Measurements from ENCODE around the gene NUDT17.

DNA sequence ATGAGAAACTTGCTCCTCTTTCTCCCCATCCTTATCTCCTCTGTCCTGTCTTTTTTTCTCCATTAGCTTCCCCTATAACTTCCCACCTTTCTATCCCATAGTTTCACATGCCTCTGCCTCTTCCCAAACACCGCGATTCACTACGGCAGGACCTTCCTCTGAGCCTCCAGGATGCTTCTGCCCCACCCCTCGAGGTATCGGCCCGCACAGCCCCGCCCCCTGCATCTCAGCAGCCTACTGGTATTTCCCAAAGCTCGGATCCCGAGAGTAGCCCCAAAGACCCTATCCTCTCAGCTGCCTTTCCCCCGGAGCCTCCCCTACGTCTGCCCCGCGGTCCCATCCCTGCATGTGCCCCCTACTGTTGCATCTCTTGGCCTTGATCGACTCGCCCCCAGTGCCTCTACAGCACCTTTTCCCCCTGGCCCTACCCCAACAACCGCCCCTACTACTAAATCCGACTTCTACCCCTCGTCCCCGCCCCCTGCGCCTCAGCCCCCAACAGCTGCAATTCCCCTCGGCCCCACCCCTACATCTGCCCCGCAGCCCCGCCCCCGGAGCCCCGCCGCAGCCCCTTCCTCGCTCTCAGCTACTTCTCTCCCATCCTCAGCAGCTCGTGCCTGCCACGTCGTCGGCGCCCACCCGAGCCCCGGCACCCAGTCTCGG is 12.9 kb downstream of the NUDT17 start:
- no peak for TF ChIP-seq EZH2 (IDR thresholded peaks at IDR 0.05; ENCODE audit: insufficient read depth, low read length)
- TF ChIP-seq, protein P1, sequence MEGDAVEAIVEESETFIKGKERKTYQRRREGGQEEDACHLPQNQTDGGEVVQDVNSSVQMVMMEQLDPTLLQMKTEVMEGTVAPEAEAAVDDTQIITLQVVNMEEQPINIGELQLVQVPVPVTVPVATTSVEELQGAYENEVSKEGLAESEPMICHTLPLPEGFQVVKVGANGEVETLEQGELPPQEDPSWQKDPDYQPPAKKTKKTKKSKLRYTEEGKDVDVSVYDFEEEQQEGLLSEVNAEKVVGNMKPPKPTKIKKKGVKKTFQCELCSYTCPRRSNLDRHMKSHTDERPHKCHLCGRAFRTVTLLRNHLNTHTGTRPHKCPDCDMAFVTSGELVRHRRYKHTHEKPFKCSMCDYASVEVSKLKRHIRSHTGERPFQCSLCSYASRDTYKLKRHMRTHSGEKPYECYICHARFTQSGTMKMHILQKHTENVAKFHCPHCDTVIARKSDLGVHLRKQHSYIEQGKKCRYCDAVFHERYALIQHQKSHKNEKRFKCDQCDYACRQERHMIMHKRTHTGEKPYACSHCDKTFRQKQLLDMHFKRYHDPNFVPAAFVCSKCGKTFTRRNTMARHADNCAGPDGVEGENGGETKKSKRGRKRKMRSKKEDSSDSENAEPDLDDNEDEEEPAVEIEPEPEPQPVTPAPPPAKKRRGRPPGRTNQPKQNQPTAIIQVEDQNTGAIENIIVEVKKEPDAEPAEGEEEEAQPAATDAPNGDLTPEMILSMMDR (IDR thresholded peaks at IDR 0.05; ENCODE audit: insufficient read depth, low read depth, low read length) = no peak

All from astrocyte (in vitro differentiated cells and primary cell).